Duodenal mucosa (tissue), 2 donors: Measurements from ENCODE around the gene NAXE.

Source experiments
- H3K27ac ChIP-seq: one replicate; pipeline ENCODE4 v1.7.0; 2013; ENCODE audit warnings: low read depth, low read length
- H3K27me3 ChIP-seq, 2 donors: one replicate each; pipeline ENCODE4 v1.7.0; 2013; ENCODE audit warnings: low read length in 2 of 2, control low read depth in 1 of 2; ENCODE audit not compliant: insufficient read depth in 2 of 2, control insufficient read depth in 1 of 2
- H3K36me3 ChIP-seq, 2 donors: one replicate each; pipeline ENCODE4 v1.7.0; 2013; ENCODE audit warnings: low read length in 2 of 2, control low read depth in 1 of 2; ENCODE audit not compliant: insufficient read depth in 2 of 2, control insufficient read depth in 1 of 2
- H3K4me1 ChIP-seq, 2 donors: one replicate each; pipeline ENCODE4 v1.7.0; 2013; ENCODE audit warnings: low read length in 2 of 2, control low read depth in 1 of 2; ENCODE audit not compliant: insufficient read depth in 2 of 2, control insufficient read depth in 1 of 2
- H3K4me3 ChIP-seq, 2 donors: one replicate each; pipeline ENCODE4 v1.7.0; 2013; ENCODE audit warnings: low read length in 2 of 2, low read depth in 1 of 2
- H3K9ac ChIP-seq, 2 donors: one replicate each; pipeline ENCODE4 v1.7.0; 2013; ENCODE audit warnings: low read length in 2 of 2, low read depth in 1 of 2
- H3K9me3 ChIP-seq, 2 donors: one replicate each; pipeline ENCODE4 v1.7.0; 2013; ENCODE audit warnings: low read length in 2 of 2, control low read depth in 1 of 2; ENCODE audit not compliant: control insufficient read depth in 1 of 2

NAXE gene

DNA sequence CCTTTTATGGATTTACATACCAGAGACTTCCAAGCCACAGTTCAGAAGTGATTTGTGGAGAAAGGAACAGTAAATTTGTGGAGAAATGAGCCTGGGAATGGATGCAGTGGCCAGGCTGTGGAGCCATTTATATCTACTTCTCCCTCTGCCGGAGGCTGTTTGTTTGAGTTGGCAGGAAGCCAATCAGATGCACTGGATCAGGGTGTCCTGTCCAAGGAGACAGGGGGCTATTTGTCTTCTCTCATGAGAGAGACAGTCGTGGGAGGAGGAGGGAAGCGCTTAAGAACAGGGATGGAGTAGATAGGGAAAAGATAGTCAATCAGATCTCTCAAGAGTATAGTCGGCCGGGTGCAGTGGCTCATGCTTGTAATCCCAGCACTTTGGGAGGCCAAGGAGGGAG lies 24.9 kb downstream of the NAXE start:
- H3K4me1 ChIP-seq: peaks cover 12 to 15% of the 10 kb centered on the region in 2 donors
- H3K36me3 ChIP-seq: no peaks in the 10 kb centered on the region
- H3K27ac ChIP-seq: no peak overlapping the region
- H3K9me3 ChIP-seq: no peaks in the 10 kb centered on the region
- H3K9ac ChIP-seq: no peak overlapping the region
- H3K27me3 ChIP-seq: peaks cover 12 to 16% of the 10 kb centered on the region in 2 donors
- no peak overlapping the region for H3K4me3 ChIP-seq

DNA sequence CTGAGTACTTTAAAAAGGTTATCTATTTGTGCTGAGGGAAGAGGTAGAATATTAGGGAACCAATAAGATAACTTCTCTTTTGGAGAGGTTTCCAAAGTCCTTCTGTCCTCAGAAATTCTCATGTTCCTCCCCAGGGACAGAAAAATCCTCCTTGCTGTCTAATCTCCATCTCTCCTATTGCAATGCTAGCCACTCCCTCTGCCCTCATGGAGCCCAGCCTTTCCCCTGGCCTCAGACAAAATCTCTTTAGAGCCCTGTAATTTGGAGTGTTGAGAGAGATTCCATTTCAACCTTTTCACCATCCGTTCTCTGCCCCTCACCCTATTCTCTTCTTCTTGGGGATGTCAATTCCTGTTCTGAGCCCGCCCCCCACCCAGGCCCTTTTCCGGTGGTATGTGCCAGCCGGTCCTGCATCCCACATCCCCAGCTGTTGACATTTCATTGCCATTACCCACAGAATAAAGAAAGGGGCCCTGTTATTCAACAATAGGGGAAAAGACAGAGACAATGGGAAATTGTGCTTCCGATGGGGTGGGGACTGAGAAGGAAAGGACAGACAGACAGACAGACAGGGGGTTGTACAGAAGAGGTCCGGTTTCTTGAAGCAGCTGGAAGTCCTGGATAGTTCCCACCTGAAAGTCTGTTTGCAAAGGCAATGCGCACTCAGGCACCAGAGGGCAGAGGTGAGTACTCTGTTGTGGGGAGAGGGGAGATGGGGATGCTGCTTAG lies 27.4 kb downstream of the NAXE start, which contains the start of gene HAPLN2:
Gene HAPLN2, plus strand, starts transcription at position 563 of the 729 bp plus-strand sequence. CDS start 4,076 bp downstream, outside the sequence.
- no peaks in the 10 kb centered on the region for H3K36me3 ChIP-seq
- H3K9me3 ChIP-seq: no peaks in the 10 kb centered on the region
- no peak within 1 kb of the TSS for H3K4me3 ChIP-seq
- H3K27ac ChIP-seq: no peak within 1 kb of the TSS
- no peak within 1 kb of the TSS for H3K9ac ChIP-seq
- H3K4me1 ChIP-seq: peaks cover 11 to 19% of the 10 kb centered on the region in 2 donors
- H3K27me3 ChIP-seq: peaks cover 22 to 25% of the 10 kb centered on the region in 2 donors

DNA sequence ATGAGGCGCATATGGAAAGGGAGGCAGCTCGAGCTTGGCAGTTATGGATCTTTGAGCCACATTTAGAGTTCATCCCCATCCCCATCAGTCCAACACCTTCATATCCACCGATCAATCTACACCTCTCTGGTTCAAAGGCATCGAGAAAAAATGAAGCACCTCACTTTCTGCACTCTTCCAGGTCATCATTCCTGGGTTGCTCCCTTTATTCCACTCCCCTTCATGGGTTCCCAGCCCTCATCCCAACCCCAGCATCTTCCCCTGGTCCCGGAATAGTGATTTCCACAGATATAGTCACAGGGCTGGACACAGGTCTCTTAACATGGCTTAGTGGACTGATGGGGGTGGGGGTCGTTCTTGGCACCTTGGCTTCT lies 28.0 kb downstream of the NAXE start:
- Histone ChIP-seq H3K9me3 (no peaks in the 10 kb centered on the region), H3K4me1 (peaks cover 17 to 19% of the 10 kb centered on the region in 2 donors), H3K4me3 (no peak overlapping the region), H3K27ac (no peak overlapping the region), H3K36me3 (no peaks in the 10 kb centered on the region), H3K27me3 (peaks cover 26 to 31% of the 10 kb centered on the region in 2 donors), H3K9ac (no peak overlapping the region)

DNA sequence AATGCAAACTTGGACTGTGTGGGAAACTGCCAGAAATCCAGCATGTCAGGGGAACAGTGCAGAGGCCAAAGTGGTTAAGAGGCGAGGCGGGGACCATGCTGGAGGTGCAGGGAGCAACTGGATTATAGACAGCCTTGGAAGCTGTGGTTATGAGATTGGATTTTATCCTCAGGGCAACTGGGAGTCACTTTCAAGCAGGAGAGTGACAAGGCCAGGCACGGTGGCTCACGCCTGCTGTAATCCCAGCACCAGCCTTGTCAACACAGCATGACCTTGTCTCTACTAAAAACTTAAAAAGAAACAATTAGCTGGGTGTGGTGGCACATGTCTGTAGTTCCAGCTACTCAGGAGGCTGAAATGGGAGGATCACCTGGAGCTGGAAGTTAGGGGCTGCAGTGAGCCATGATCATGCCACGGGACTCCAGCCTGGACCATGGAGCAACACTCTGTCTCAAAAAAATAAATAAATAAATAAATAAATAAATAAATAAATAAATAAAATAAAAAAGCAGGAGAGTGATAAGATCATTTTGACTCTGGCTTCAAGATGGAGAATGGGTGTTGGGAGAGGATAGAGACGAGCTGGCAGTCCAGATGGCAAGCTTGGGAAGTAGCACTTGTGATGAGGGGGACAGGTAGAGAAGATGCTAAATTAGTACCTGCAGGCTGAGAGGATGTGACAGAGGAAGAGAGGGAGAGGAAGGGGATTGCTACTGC lies 31.2 kb downstream of the NAXE start:
- no peaks in the 10 kb centered on the region for H3K36me3 ChIP-seq
- H3K27me3 ChIP-seq: peaks cover 42 to 50% of the 10 kb centered on the region in 2 donors
- no peaks in the 10 kb centered on the region for H3K9me3 ChIP-seq
- H3K9ac ChIP-seq: no peak overlapping the region
- H3K4me3 ChIP-seq: no peak overlapping the region
- H3K4me1 ChIP-seq: peaks cover 19 to 30% of the 10 kb centered on the region in 2 donors
- H3K27ac ChIP-seq: no peak overlapping the region

DNA sequence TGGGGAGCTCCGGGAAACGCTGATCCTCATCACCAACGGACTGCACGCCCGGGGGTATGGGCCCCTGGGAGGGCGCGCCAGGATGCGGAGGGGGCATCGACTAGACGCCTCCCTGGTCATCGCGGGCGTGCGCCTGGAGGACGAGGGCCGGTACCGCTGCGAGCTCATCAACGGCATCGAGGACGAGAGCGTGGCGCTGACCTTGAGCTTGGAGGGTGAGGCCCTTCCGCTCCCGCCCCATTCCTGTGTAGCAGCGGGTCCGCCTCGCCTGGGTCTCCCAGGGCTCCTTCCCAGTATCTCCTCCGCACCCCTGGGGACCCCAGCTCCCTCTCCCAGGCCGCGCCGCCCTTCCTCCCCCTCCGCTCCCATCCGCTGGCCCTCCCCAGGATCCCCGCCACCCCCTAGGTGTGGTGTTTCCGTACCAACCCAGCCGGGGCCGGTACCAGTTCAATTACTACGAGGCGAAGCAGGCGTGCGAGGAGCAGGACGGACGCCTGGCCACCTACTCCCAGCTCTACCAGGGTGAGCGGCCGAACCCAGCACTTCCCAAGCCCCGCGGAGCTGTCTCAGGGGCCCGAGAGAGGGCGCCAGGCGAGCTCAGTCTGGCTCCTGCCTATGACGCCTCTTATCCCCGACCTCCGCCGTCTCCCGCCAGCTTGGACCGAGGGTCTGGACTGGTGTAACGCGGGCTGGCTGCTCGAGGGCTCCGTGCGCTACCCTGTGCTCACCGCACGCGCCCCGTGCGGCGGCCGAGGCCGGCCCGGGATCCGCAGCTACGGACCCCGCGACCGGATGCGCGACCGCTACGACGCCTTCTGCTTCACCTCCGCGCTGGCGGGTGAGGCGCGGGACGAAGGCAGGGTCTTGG lies 32.6 kb downstream of the NAXE start:
- H3K9ac ChIP-seq: peak overlapping the region in 1 of 2 donors; percentile 38
- H3K27ac ChIP-seq: no peak overlapping the region
- no peaks in the 10 kb centered on the region for H3K9me3 ChIP-seq
- H3K36me3 ChIP-seq: no peaks in the 10 kb centered on the region
- peaks cover 19 to 30% of the 10 kb centered on the region in 2 donors for H3K4me1 ChIP-seq
- H3K4me3 ChIP-seq: peak overlapping the region; percentile 35 to 59
- H3K27me3 ChIP-seq: peaks cover 39 to 49% of the 10 kb centered on the region in 2 donors

DNA sequence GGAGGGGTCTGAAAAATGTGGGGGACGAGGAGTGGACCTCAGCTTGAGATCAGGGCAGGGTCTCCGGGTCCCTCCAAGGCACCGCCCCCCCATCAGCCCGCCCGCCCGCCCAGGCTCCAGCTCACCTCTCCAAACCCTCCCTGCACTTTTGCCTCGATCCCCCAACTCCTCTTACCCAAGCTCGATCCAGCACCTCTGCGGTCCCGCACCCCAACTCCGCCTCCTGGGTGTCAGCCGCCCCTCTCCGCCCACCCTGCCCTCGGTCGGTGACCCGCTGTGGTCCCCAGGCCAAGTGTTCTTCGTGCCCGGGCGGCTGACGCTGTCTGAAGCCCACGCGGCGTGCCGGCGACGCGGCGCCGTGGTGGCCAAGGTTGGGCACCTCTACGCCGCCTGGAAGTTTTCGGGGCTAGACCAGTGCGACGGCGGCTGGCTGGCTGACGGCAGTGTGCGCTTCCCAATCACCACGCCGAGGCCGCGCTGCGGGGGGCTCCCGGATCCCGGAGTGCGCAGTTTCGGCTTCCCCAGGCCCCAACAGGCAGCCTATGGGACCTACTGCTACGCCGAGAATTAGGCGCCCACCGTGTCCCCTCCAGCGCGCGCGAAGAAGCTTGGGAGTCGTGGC lies 33.3 kb downstream of the NAXE start:
- H3K27me3 ChIP-seq: peaks cover 33 to 42% of the 10 kb centered on the region in 2 donors
- no peaks in the 10 kb centered on the region for H3K9me3 ChIP-seq
- no peak overlapping the region for H3K27ac ChIP-seq
- peaks cover 19 to 30% of the 10 kb centered on the region in 2 donors for H3K4me1 ChIP-seq
- no peaks in the 10 kb centered on the region for H3K36me3 ChIP-seq
- peak overlapping the region in 1 of 2 donors; percentile 38 for H3K9ac ChIP-seq
- H3K4me3 ChIP-seq: peak overlapping the region; percentile 42 to 59

DNA sequence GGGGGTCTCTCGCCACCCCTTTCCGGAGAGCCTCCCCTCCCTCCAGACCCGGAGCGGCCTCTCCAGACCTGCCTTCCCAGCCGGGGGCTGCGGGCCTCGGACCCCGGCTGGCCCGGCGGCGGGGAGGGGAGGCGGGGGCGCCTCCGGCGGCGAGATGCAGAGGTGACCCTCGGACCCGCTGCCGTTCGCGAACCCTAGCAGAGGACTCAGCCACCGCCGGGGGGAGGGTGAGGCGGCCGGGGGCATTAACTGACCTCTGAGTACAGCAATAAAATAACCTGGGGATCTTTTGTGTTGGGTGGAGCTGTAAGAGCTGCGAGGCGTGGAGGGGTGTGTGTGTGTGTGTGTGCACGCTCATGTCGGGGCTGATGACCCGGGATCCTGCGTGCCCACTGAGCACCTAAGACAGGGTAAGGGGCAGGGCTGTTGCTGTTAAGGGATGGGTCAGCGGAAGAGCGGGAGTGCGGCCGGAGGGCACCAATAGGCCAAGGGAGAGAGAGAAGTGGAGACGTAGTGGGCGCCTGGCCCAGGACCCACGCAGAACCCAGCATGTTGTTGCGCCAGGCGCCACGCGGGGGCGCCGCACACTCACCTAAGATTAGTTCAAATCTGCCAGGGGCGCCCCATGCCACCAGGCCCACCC lies 34.0 kb downstream of the NAXE start:
- H3K9ac ChIP-seq: peak overlapping the region in 1 of 2 donors; percentile 43
- peaks cover 19 to 30% of the 10 kb centered on the region in 2 donors for H3K4me1 ChIP-seq
- no peaks in the 10 kb centered on the region for H3K9me3 ChIP-seq
- peaks cover 31 to 36% of the 10 kb centered on the region in 2 donors for H3K27me3 ChIP-seq
- H3K4me3 ChIP-seq: peak overlapping the region; percentile 42 to 65
- no peaks in the 10 kb centered on the region for H3K36me3 ChIP-seq
- no peak overlapping the region for H3K27ac ChIP-seq

DNA sequence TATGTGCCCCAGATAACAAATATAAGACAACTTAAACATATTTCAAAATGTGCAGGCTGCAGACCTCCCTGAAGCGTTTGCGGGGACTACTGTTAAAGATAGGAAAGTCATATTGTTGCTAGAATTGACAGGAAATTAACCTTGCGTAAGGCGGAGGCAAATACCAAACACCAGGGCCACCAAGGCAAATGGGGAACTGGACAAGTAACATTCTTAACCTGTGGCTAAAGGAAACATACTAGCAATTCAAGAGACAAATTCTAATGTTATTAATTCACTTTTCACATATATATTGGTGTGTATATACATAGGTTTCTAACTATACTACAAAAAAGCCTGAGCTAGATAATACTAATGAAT lies 34.5 kb downstream of the NAXE start:
- Histone ChIP-seq H3K4me3 (peak overlapping the region; percentile 42 to 65), H3K27ac (no peak overlapping the region), H3K4me1 (peaks cover 19 to 30% of the 10 kb centered on the region in 2 donors), H3K27me3 (peaks cover 30 to 34% of the 10 kb centered on the region in 2 donors), H3K36me3 (no peaks in the 10 kb centered on the region), H3K9me3 (no peaks in the 10 kb centered on the region), H3K9ac (peak overlapping the region in 1 of 2 donors; percentile 43)

DNA sequence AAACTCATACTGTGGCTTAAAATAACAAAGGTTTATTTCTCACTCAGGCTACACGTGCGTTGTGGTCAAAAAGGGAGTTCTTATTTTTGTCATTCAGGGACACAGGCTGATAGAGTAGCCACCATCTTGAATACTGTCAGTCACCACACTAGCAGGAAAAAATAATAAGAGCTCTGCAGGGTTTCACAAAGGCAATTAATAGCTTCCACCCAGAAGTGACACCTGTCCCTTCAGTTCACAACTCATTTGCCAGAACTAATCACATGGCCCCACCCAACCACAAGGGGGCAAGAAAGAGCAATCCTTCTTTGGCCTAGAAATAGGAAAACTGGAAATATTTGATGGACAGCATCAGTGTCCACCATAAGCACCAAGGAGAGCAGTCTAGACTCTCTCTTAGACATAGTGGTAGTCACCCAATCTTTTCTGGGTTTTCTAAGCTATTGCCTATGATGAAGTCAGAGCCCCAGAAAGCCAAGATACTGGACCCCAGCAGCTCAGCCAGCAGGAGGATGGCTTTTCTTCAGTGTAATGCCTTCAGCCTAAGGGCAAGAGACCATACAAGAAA lies 35.8 kb downstream of the NAXE start:
- H3K4me3 ChIP-seq: no peak overlapping the region
- H3K36me3 ChIP-seq: no peaks in the 10 kb centered on the region
- peaks cover 19 to 30% of the 10 kb centered on the region in 2 donors for H3K4me1 ChIP-seq
- H3K9ac ChIP-seq: no peak overlapping the region
- no peaks in the 10 kb centered on the region for H3K9me3 ChIP-seq
- no peak overlapping the region for H3K27ac ChIP-seq
- H3K27me3 ChIP-seq: peaks cover 32 to 34% of the 10 kb centered on the region in 2 donors
